ENCODE results near the gene HAAO.

The HAAO gene

DNA sequence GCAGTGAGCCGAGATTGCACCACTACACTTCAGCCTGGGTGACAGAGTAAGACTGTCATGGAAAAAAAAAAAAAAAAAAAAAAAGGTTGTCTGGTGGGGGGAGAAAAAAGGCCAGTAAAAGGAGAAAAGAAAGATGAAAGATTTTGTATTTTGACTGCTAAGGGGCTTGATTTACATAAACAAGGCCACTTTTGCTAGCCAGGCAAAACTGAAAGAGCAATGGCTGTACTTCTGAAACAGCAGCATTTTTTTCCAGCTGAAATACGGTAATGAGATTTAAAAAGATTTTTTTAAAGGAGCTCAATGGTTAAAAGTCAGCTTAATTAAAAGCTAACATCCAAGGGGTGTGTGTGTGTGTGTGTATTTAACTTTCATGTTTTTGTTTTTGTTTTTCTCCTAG, 17.2 kb downstream of the HAAO start:
- peaks cover 50% of the 10 kb centered on the region for H3K36me3 Mint-ChIP-seq (ENCODE audit: low read depth)
- no peaks in the 10 kb centered on the region for H3K27me3 Mint-ChIP-seq (ENCODE audit: low read depth)
- peaks cover 6% of the 10 kb centered on the region for H3K9me3 Mint-ChIP-seq
- no peaks in the 10 kb centered on the region for H3K4me1 Mint-ChIP-seq
- TF ChIP-seq, protein P1, sequence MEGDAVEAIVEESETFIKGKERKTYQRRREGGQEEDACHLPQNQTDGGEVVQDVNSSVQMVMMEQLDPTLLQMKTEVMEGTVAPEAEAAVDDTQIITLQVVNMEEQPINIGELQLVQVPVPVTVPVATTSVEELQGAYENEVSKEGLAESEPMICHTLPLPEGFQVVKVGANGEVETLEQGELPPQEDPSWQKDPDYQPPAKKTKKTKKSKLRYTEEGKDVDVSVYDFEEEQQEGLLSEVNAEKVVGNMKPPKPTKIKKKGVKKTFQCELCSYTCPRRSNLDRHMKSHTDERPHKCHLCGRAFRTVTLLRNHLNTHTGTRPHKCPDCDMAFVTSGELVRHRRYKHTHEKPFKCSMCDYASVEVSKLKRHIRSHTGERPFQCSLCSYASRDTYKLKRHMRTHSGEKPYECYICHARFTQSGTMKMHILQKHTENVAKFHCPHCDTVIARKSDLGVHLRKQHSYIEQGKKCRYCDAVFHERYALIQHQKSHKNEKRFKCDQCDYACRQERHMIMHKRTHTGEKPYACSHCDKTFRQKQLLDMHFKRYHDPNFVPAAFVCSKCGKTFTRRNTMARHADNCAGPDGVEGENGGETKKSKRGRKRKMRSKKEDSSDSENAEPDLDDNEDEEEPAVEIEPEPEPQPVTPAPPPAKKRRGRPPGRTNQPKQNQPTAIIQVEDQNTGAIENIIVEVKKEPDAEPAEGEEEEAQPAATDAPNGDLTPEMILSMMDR (IDR thresholded peaks at IDR 0.05; ENCODE audit: unreplicated experiment in 3 of 3): no peak
- peak overlapping the region in 1 of 3 experiments; percentile 30 for H3K27ac Mint-ChIP-seq
- H3K4me3 Mint-ChIP-seq: no peak overlapping the region

- Mint-ChIP-seq H3K4me1 (no peaks in the 10 kb centered on the region), H3K36me3 (ENCODE audit: low read depth) (peaks cover 32% of the 10 kb centered on the region)
Observed at GRCh38 chr2:42771546-42772153, 20.7 kb downstream of the HAAO start.

DNA sequence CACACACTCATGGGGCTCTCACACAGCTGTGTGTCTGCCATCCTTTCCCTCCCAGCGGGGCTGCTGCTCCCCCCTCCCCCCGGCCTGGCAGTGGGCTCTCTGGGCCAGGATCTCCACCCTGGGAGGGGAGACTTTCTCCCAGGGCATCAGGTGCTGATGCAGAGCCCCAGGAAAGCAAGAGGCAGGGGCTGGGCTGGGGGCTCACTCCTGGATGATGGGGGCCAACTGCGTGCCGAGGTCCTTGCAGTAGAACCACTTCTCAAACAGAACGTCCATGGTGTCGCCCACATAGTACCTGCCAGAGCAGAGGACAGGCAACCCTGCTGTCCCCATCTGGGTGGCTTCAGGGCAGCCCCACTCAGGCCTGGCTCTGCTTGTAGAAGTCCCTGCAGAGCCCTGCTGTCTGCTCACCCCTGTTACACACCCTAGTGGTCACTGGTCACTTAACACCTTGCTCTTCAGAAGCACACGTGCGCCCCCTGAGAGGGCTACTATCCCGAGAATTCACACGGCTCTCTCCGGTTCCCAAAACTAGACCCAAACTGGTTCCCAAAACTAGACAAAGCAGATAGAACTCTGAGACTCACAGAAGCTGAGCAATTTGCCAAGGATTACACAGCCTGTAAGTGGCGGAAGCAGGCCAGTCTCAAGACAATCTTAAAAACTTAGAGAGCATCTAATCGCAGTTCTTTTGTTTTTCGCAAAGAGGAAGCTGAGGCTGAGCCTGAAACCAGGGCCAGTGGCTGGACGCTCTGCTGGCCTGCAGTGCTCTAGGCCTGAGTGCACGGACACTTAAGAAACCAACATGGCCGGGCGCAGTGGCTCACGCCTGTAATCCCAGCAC, 21.9 kb downstream of the HAAO start:
- Mint-ChIP-seq H3K27me3 (ENCODE audit: low read depth) (no peaks in the 10 kb centered on the region), H3K27ac (no peak overlapping the region), H3K9me3 (no peaks in the 10 kb centered on the region), H3K4me1 (no peaks in the 10 kb centered on the region), H3K4me3 (no peak overlapping the region), H3K36me3 (ENCODE audit: low read depth) (peaks cover 23% of the 10 kb centered on the region)
- TF ChIP-seq, protein P1 (IDR thresholded peaks at IDR 0.05; ENCODE audit: unreplicated experiment in 3 of 3): peak in 2 of 3 experiments; percentile 41 to 45

More at GRCh38 chr2:42771546-42772153, 20.7 kb downstream of the HAAO start:
- H3K9me3 Mint-ChIP-seq: no peaks in the 10 kb centered on the region
- H3K27ac Mint-ChIP-seq: no peak overlapping the region
- H3K4me3 Mint-ChIP-seq: no peak overlapping the region
- no peaks in the 10 kb centered on the region for H3K27me3 Mint-ChIP-seq (ENCODE audit: low read depth)
- TF ChIP-seq, protein P1 (IDR thresholded peaks at IDR 0.05; ENCODE audit: unreplicated experiment in 3 of 3): no peak

- TF ChIP-seq, protein P1 (IDR thresholded peaks at IDR 0.05; ENCODE audit: unreplicated experiment in 3 of 3): no peak
- H3K4me1 Mint-ChIP-seq: no peaks in the 10 kb centered on the region
- H3K36me3 Mint-ChIP-seq (ENCODE audit: low read depth): peaks cover 15% of the 10 kb centered on the region
- no peak overlapping the region for H3K4me3 Mint-ChIP-seq
- H3K27me3 Mint-ChIP-seq (ENCODE audit: low read depth): no peaks in the 10 kb centered on the region
- H3K27ac Mint-ChIP-seq: no peak overlapping the region
- H3K9me3 Mint-ChIP-seq: no peaks in the 10 kb centered on the region
Observed at GRCh38 chr2:42769583-42770287, 22.6 kb downstream of the HAAO start.

DNA sequence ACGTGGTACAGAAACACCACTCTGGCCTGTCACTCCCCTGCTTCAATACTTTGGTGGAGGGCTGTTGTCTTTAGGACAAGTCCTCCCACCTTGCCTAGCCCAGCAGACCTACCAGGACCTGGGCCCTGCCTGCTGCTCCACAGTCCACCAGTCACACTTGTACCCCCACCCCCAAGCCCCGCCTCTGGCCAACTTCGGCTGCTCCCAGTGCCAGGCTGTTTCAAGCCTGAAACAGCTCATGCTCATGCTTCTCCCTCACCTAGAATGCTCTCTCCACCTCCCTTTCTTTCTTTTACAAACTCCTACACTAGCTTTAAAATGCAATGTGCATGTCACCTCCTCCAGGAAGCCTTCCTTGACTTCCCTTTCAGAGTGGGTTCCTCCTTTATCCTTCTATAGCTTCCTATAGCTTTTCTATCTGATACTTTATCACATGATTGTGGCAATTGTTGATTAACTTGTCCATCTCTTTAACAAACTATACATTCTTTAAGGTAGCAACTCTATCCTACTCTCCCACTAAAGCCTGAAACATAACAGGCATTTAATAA, 23.6 kb downstream of the HAAO start:
- no peak overlapping the region for H3K27ac Mint-ChIP-seq
- H3K4me1 Mint-ChIP-seq: no peaks in the 10 kb centered on the region
- peaks cover 9% of the 10 kb centered on the region for H3K36me3 Mint-ChIP-seq (ENCODE audit: low read depth)
- TF ChIP-seq, protein P1 (IDR thresholded peaks at IDR 0.05; ENCODE audit: unreplicated experiment in 3 of 3): no peak
- H3K27me3 Mint-ChIP-seq (ENCODE audit: low read depth): no peaks in the 10 kb centered on the region
- no peak overlapping the region for H3K4me3 Mint-ChIP-seq
- H3K9me3 Mint-ChIP-seq: no peaks in the 10 kb centered on the region

All from nephron (organoid).